HG03103 (cell line): ENCODE results near the gene LGALS3.

ENCODE experiments used
- ATAC-seq: cut with Tn5 transposase; IDR thresholded peaks from one replicate; pipeline ENCODE4 v1.9.1; 2021; ENCODE audit warnings: low read depth; ENCODE audit not compliant: unreplicated experiment

The LGALS3 gene

GRCh38 chr14:55170526-55170925 lies 41.5 kb downstream of the LGALS3 start:
- no peak for ATAC-seq

- no peak for ATAC-seq
Measured at GRCh38 chr14:55180006-55180405, 51.0 kb downstream of the LGALS3 start.

- peak; percentile 81 for ATAC-seq
Measured at GRCh38 chr14:55180434-55180833, 51.4 kb downstream of the LGALS3 start.

GRCh38 chr14:55188686-55189295 lies 59.7 kb downstream of the LGALS3 start:
- ATAC-seq = no peak

GRCh38 chr14:55190906-55191202 lies 61.8 kb downstream of the LGALS3 start:
- no peak for ATAC-seq

GRCh38 chr14:55191203-55192053 lies 62.4 kb downstream of the LGALS3 start, which contains the start of gene DLGAP5:
Gene DLGAP5 (minus strand): TSS chr14:55191585. CDS start chr14:55189179, 2,406 bp downstream.
- peak; percentile 94 for ATAC-seq

- no peak for ATAC-seq
Measured at GRCh38 chr14:55192054-55192621, 63.1 kb downstream of the LGALS3 start.

GRCh38 chr14:55194656-55195355 lies 65.8 kb downstream of the LGALS3 start:
- no peak for ATAC-seq
